Thyroid gland (tissue), 4 donors: Measurements from ENCODE around the gene PCBP3.

Experiments
- CTCF ChIP-seq, 6 experiments: fragments of 200-600 bp in 3 of 6; fragments of 450-650 bp in 3 of 6; sonication (generic) in 3 of 6; IDR thresholded peaks; one replicate each; pipeline ENCODE4 v1.5.1; 2016 to 2019; ENCODE audit warnings: antibody characterized with exemption in 6 of 6, mild to moderate bottlenecking in 2 of 6, inconsistent platforms in 1 of 6, moderate library complexity in 1 of 6
- POLR2A ChIP-seq, 2 donors: fragments of 450-650 bp; IDR thresholded peaks; one replicate each; pipeline ENCODE4 v1.6.1; 2017; ENCODE audit warnings: antibody characterized with exemption in 2 of 2, mild to moderate bottlenecking in 2 of 2, moderate library complexity in 1 of 2

- TF ChIP-seq POLR2A (IDR thresholded peaks at IDR 0.05) (no peak), CTCF (IDR thresholded peaks at IDR 0.05) (no peak)
Measured at GRCh38 chr21:45767071-45768006, 123.8 kb downstream of the PCBP3 start.
